A673 (cell line): ENCODE results near the gene CWC27.

Experiments used
- EZH2 ChIP-seq: fragments of 200-600 bp; sonication (generic); IDR thresholded peaks from 2 replicates; pipeline ENCODE4 v1.6.1; 2017; ENCODE audit warnings: borderline replicate concordance, low read depth, mild to moderate bottlenecking, mixed read lengths, antibody characterized with exemption, low read length; ENCODE audit not compliant: poor library complexity, severe bottlenecking
- TF ChIP-seq, protein P1 (sequence below): fragments of 300-800, 200-600 bp; sonication (generic); conservative IDR thresholded peaks from 2 replicates; pipeline ENCODE4 v1.5.1; 2017; ENCODE audit warnings: low read depth, mild to moderate bottlenecking, antibody characterized with exemption, low read length, moderate library complexity, mixed read lengths

DNA sequence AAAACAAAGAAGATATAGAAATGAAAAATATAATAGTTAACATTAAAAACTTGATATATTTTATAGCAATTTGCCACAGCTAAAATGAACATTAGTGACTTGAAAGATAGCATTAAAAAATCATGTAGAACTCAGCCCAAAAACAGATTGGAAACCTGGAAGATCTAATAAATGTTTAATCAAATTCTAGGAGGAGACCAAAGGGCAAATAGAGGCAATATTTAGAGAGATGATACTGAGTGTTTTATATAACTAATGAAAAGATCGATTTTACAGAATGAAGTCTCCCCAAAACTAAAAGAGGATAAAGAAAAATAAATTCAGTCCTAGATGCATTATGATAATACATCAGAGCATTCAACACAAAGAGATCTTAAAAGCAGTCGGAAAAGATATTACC lies 127.0 kb downstream of the CWC27 start:
- TF ChIP-seq, protein P1, sequence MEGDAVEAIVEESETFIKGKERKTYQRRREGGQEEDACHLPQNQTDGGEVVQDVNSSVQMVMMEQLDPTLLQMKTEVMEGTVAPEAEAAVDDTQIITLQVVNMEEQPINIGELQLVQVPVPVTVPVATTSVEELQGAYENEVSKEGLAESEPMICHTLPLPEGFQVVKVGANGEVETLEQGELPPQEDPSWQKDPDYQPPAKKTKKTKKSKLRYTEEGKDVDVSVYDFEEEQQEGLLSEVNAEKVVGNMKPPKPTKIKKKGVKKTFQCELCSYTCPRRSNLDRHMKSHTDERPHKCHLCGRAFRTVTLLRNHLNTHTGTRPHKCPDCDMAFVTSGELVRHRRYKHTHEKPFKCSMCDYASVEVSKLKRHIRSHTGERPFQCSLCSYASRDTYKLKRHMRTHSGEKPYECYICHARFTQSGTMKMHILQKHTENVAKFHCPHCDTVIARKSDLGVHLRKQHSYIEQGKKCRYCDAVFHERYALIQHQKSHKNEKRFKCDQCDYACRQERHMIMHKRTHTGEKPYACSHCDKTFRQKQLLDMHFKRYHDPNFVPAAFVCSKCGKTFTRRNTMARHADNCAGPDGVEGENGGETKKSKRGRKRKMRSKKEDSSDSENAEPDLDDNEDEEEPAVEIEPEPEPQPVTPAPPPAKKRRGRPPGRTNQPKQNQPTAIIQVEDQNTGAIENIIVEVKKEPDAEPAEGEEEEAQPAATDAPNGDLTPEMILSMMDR: no peak
- TF ChIP-seq EZH2: no peak
